Mesenteric fat pad (tissue), 1 donor: ENCODE measurements around the gene HSF5. TPM values are rescaled to one million over a fixed set of nuclear protein-coding genes. Genes with fewer than 3 reads are reported as not detected.
"Not testable (repeated sequence)": the region's sequence is repeated elsewhere in the genome, so short reads cannot be mapped to it uniquely, and the experiment has no call there.

Experiments used
- DNase-seq: peaks from one replicate; pipeline ENCODE4 v3.0.0-alpha.2; 2020; ENCODE audit warnings: low spot score
- total RNA-seq: library from RNA; stranded (reverse); fragmentation: NEBNext Ultra II Directional; extraction: Animal tissue kit (Norgen Biotek cat#: 25700); gene quantifications from one replicate; pipeline ENCODE4 v1.2.1, GENCODE V29; 2021
- donor health status: DM: yes; HTN: yes; CAD: no.

The HSF5 gene
- total RNA-seq, 1 donor from 2014 or later = 0.06 TPM

DNA sequence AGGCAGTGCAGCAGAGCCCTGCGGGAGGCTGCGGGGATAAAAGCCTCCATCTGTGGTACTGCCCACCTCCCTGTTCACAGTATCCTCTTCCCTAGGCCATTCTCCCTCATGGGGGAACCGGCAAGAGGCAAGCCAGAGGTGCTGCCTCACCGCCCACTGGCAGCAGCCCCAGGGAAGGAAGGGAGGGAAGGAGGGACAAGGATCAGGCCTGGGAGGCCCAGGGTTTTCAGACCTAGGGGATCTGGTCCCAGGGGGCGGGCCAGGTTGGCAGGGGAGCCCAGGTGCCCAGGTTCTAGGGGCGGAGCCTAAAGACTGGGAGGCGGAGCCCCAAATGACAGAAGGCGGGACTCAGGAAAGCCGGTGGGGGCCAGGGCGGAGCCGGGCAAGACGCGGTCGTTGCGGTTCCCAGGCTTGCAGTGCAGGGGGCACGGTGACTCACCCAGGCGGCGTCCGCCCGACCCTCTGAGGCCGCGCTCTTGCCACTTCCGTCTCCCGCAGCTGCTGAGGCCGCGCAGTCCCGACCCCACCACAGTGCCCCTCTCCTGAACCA, 29.2 kb upstream of the HSF5 start:
- no peak for DNase-seq

DNA sequence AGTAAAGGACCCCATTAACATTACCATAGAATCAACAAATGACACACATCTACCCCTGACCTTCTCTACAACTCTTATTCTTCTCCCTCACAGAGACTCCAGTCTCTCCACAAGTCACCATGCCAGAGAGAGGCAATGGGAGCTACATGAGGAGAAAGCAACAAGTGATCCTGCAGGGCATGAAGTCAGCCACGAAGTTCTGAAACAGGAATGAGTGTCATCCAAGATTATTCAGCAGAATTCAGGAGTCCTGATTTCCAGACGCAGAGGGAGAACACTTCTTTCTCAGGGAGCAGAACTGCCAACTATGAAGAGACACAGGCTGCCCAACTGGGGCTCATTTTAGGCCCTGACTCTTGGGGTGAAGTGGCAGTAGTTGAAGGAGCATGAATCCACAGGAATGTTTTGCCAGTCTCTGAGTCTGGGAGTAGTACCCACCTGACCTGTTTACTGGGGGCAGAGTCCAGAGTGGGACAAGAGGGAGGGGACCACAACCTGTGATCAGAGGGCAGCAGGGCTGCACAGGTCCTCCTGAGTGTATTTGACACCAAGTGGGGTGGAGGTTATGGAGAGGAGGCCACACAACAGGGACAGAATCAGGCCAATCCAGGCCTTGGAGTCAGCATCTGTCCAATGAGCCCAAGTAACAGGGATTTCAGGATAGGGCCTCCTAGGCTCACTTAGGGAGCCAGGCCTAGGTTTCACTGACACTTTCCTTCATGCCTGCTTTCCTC, 28.6 kb upstream of the HSF5 start:
- no peak for DNase-seq

- DNase-seq = no peak
Observed at GRCh38 chr17:58515286-58515685, 27.1 kb upstream of the HSF5 start.

DNA sequence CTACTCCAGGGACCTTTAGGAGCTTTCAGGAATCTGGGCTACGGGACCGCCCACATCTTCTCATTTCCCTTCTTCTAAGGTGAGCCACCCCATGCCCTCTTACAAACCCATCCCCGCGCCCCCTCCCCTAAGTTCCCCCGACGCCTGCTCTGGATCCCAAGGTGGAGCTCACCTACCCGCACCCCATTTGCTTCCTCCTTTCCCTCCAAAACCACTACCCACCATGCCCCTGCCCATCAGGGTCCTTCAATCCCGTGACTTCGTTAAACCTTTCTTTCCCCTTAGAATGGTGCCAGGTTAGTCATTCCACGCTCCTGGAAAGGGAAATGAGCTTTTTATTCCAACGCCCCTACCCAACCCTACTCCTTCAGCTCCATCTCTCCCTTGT, 26.6 kb upstream of the HSF5 start:
- no peak for DNase-seq

DNA sequence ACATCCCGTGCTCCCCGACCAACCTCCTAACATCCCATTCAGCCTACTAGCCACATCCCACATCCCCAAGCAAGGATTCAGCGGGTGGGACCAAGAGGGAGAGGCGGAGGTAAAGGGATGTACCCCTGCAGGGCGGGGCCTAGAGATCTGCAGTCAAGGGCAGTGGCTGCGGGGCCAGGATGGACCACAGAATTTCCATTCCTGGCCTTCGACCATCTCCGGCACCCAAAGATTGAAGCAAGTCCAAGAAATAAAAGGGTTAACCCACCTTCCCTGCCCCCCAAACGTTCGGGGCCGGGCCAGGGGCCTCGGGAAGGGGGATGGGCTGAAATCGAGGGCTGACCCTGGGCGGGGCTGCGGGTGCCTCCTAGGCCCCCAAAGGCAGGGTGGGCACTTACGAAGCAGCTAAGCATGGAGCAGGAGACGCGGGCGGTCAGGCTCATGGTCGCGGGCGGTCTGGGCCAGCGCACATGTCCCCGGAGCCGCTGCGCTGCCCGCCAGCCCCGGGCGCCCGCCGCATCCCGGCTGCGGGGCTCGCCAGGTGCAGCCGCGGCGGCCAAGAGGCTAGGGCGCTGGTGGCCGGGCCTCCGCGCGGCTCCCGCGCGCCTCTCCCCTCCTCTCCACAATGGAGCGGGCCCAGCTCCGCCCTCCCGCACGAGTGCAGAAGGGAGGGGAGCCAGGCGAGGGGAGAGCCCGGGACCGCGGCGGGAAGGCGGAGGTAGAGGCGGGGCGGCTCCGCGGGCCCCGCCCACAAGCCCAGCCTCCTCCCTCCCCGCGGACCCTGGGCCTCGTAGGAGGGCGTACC, 26.0 kb upstream of the HSF5 start, which contains the start of gene MTMR4:
Gene MTMR4 (minus strand): TSS at position 674 of the 805 bp plus-strand sequence. CDS start 231 bp downstream, at position 443.
- peak; percentile 92 for DNase-seq

DNA sequence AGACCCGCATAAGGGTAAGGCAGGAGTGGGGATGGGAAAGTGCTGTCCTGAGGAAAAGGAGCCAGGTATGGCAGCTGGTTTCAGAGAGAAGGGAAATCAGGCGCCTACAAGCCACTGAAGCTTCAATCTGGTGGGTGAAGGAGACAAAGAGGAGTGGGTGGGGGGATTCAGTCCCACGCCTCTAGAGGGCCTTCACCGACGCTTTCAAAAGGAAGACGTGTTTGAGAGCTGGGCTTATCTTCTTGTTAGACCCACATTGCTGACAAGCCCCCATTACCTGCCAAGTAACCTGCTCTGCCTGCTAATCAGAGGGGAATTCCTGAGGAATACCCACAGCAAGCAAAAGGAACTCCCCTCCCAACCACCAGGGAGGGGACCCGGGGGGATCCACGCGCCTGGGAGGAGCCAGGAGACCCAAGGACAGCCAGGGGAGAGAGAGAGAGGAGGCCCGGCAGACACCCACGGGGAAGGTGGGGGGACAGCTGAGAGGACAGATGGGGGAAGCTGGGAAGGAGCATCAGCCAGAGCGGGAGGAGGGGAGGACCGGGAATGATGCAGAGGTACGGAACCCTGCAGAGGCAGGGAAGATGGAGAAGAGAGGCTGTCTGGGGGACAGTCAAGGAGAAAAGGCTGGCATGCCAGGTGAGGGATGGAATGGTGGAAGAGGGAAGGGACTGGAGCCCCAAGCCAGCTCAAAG, 25.2 kb upstream of the HSF5 start:
- no peak for DNase-seq

DNA sequence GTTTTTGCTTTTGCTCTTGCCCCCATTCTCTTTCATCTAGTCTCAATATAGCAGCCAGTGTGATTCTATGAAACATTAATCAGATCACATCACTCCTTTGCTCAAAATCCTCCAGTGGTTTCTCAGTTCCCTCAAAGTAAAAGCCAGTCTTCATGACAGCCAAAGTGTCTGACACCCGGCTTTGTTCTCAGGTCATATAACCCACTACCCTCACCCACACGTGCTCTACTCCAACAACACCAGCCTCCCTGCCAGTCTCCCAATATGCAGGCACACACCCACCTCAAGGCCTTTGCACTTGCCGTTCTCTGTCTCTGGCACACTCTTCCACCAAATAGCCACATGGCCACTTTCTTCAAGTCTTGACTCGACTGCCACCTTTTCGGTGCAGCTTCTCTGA, 21.9 kb upstream of the HSF5 start:
- no peak for DNase-seq

DNA sequence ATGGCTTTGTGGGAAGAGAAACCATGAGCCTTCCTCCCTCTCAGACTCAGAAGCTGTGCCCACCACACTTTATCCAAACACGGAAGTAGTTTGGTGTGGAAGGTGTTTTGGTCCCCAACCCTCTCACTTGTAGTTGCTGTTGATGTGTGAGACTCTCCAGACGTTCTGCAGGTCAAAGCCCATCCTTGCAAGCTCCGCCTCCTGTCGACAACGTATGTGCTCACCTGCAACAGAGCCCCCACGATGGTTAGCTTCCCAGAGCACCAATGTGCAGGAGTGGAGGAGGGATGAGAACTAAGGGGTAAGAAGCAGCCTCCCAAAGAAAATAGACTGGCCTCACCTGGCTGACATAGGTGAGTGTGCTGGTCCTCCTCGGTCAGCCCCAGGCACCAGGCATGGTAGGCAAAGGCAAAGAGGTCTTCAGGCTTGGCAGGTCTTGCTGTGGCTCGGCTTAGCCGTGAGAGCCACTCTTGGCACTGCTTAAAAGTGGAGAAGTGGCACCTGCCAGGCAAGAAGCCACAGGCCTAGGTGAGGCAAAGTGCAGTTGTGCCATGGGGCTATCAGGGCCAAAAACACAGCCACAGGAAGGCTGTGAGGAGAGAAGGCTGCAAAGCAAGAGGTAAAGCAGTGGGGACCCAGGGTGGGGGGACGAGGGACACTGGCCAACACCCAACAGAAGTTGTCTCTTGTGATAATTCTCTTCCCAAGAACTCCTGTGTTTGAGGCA, 20.3 kb upstream of the HSF5 start:
- DNase-seq = peak; percentile 69

DNA sequence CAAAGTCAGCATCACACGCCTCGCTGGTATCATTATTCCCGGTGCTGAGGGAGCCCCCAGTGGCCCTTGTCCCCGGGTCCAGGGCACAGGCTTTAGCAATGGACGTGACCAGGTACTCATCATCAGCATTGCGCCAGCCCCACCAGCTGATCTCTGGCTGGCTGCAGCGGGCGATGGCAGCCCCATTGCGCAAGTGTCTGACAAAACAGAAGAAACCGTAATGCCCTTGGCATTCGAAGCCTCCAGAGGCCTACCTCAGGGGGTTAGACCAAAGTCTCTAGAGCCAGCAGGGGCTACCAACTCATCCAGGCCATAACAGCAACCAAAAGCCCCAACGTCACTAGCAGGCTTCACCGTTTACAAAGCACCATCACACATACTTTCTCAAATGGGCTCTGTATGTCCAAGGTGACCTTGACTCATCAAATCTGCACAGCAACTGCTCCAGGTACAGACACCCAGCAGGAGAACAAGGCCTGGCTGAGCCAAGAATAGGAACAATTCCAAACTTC, 19.0 kb upstream of the HSF5 start:
- peak; percentile 85 for DNase-seq

GRCh38 chr17:58506354-58507080, 18.3 kb upstream of the HSF5 start:
- DNase-seq = peak; percentile 57

- DNase-seq = peak; percentile 47
Observed at GRCh38 chr17:58504826-58505351, 16.7 kb upstream of the HSF5 start.

DNA sequence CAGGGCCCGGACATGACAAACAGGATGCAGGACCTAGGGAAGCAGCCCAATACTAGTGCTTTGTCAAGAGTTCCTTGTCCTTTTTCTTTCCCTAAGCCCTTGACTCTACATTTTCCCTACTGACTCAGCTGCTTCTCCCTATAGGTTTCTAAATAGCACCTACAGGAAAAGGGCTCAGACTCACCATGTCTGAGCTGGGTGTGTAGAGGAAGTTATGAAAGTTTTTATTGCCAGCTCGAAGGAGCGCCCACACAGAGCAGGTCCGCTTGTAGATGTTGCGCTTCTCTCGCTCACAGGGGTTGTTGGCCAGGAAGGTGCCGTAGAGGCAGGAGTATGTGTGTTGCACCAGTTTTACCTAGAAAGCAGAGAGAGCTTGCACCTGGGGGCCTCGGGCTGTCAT, 15.7 kb upstream of the HSF5 start:
- peak; percentile 39 for DNase-seq

- not testable (repeated sequence) for DNase-seq
Observed at GRCh38 chr17:58503134-58503533, 14.9 kb upstream of the HSF5 start.

- DNase-seq = no peak
Observed at GRCh38 chr17:58501451-58501850, 13.2 kb upstream of the HSF5 start.

GRCh38 chr17:58498177-58498828, 10.1 kb upstream of the HSF5 start:
- no peak for DNase-seq

DNA sequence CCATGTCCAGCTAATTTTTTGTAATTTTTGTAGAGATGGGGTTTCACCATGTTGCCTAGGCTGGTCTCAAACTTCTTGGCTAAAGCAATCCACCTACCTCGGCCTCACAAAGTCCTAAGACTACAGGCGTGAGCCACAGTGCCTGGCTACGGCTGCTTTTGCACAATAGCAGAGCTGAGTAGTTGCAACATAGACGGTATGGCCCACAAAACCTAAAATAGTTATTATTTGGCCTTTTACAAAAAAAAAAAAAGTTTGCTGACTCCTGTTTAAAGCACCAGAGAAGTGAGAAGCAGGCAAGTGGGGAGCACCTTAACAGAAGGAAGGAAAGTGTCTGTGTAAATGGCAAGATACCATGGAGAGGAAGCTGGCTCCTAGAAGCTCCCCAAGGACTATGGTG, 5.3 kb upstream of the HSF5 start:
- no peak for DNase-seq

GRCh38 chr17:58492238-58493121, 4.3 kb upstream of the HSF5 start:
- DNase-seq = no peak

- no peak for DNase-seq
Observed at GRCh38 chr17:58491510-58492045, 3.4 kb upstream of the HSF5 start.
